Central memory CD8-positive, alpha-beta T cell (primary cell): ENCODE measurements around the gene FGGY.
"Not testable (repeated sequence)": the region's sequence is repeated elsewhere in the genome, so short reads cannot be mapped to it uniquely, and the experiment has no call there.

Experiments used
- ATAC-seq: fragments of 150-1000 bp; cut with Tn5 transposase; replicated peaks from 2 replicates; pipeline ENCODE4 v1.10.0; 2022; ENCODE audit warnings: mild to moderate bottlenecking, moderate FRiP score, moderate number of reproducible peaks; ENCODE audit not compliant: poor library complexity, severe bottlenecking; ENCODE audit errors: extremely low read depth
- DNase-seq, 2 donors: peaks; one replicate each; pipeline ENCODE4 v3.0.0; 2021; ENCODE audit warnings: low spot score in 2 of 2
- H3K27ac Mint-ChIP-seq: one replicate; pipeline ENCODE4 v1.8.0; 2022; ENCODE audit warnings: low read depth, mild to moderate bottlenecking, moderate library complexity, mixed read lengths
- H3K27me3 Mint-ChIP-seq: one replicate; pipeline ENCODE4 v1.8.0; 2022; ENCODE audit warnings: mixed read lengths
- H3K36me3 Mint-ChIP-seq: one replicate; pipeline ENCODE4 v1.8.0; 2022; ENCODE audit warnings: mild to moderate bottlenecking, moderate library complexity, mixed read lengths; ENCODE audit not compliant: insufficient read depth
- H3K4me1 Mint-ChIP-seq: one replicate; pipeline ENCODE4 v1.8.0; 2022; ENCODE audit warnings: mixed read lengths
- H3K4me3 Mint-ChIP-seq: one replicate; pipeline ENCODE4 v1.8.0; 2022; ENCODE audit warnings: mild to moderate bottlenecking, moderate library complexity, mixed read lengths
- H3K9me3 Mint-ChIP-seq: one replicate; pipeline ENCODE4 v1.8.0; 2022; ENCODE audit warnings: mixed read lengths

The FGGY gene

DNA sequence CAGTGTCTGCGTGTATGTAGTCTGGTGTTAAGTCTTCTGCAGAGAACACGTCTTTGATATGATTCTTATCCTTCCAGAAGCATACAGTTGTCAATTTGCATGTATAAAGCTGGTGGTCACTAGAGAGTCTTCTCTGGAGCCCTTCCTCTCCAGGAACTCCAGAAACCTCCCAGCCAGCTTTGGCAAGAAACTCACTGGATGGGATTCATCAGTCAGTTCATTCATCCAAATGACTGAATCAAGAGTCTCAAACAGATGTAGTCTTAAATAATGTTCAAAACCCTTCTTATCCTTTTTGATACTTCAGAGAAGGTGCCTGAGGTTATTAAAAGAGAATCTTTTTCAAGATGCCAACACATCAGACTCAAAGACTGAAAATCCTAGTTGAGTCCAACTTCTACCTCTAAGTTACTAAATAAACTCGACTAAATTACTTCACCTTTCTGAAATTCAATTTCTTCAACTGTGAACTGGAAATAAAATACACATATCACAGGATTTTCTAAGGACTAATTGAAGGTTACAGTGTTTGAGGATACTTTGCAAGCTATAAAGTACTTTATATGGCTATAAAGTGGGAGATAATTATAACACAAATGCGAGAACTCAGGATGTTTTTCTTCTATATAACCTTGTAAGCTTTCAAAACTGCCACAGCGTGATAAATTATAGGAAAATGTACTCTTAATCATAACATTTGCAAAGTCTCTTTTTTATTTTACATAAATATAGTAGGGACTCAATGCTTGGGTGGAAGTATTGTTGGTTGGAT lies 252.4 kb downstream of the FGGY start:
- DNase-seq = no peak
- no peak for ATAC-seq
- Mint-ChIP-seq H3K4me1 (peaks cover 8% of the 10 kb centered on the region), H3K36me3 (no peaks in the 10 kb centered on the region), H3K9me3 (no peaks in the 10 kb centered on the region), H3K4me3 (no peak overlapping the region), H3K27ac (no peak overlapping the region), H3K27me3 (no peaks in the 10 kb centered on the region)

DNA sequence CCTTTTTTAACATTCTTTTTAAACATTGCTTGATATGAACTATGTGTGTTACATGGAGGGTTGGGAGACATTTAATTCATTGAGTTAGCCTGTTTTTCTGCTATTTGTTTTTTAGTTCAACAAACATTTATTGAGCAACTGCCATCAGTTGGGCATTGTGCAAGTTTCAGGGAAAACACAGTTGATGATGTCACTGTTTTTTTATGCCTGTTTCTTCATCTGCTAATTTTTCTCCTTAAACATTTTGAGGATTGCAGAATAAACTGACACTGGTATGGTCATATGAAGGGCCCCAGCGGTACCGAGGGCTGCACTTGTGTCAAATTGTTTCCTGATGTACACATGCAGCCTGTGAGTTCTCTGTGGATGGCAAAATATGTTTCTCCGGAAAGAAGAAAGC lies 253.0 kb downstream of the FGGY start:
- no peaks in the 10 kb centered on the region for H3K27me3 Mint-ChIP-seq
- H3K4me1 Mint-ChIP-seq = peaks cover 2% of the 10 kb centered on the region
- H3K4me3 Mint-ChIP-seq = no peak overlapping the region
- no peak overlapping the region for H3K27ac Mint-ChIP-seq
- H3K9me3 Mint-ChIP-seq = no peaks in the 10 kb centered on the region
- H3K36me3 Mint-ChIP-seq = peaks cover 2% of the 10 kb centered on the region
- DNase-seq (no peak), ATAC-seq (no peak)

DNA sequence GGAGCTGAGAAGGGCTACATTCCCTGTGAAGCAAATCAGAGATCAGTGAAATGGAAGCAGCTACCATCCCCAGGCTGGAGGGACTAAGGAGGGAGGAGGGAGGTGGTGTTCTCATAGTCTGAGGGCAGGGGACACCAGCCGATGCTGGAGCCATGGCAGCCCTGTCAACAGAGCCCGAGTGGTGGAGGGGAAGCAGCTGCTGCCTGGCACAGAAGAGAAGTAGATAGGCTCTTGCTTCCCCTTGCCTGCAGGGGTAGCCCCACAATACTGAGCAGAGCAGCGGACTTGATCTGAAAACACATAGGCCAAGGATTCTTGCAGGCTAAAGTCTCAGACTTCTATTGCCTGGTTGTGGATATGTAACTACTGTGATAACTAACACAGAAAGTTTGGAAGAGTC lies 255.1 kb downstream of the FGGY start:
- Mint-ChIP-seq H3K4me1 (no peaks in the 10 kb centered on the region), H3K27ac (no peak overlapping the region), H3K9me3 (no peaks in the 10 kb centered on the region), H3K27me3 (no peaks in the 10 kb centered on the region), H3K36me3 (peaks cover 2% of the 10 kb centered on the region), H3K4me3 (no peak overlapping the region)
- DNase-seq (no peak), ATAC-seq (no peak)

DNA sequence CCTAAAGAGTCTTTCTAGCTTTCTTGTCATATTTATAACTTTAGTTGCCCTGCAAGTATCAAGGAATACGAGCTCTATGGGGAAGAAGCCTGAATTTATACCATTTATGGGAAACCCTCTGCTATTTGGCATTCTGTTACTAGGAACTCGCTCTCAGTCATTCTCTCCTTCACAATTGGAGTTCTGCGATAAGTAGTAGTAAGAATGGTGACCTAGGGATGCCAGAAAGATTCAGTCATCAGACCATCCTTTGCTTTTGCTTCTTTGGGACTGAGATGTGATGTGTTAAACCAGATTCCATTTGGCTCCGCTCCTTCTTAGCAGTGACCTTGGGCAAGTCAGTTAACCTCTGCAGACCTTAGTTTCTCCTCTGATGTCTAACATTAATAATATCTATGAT lies 256.5 kb downstream of the FGGY start:
- no peak overlapping the region for H3K27ac Mint-ChIP-seq
- H3K9me3 Mint-ChIP-seq = peaks cover 4% of the 10 kb centered on the region
- no peak for DNase-seq
- H3K27me3 Mint-ChIP-seq = no peaks in the 10 kb centered on the region
- H3K4me3 Mint-ChIP-seq = no peak overlapping the region
- no peak for ATAC-seq
- no peaks in the 10 kb centered on the region for H3K4me1 Mint-ChIP-seq
- H3K36me3 Mint-ChIP-seq = peaks cover 2% of the 10 kb centered on the region

DNA sequence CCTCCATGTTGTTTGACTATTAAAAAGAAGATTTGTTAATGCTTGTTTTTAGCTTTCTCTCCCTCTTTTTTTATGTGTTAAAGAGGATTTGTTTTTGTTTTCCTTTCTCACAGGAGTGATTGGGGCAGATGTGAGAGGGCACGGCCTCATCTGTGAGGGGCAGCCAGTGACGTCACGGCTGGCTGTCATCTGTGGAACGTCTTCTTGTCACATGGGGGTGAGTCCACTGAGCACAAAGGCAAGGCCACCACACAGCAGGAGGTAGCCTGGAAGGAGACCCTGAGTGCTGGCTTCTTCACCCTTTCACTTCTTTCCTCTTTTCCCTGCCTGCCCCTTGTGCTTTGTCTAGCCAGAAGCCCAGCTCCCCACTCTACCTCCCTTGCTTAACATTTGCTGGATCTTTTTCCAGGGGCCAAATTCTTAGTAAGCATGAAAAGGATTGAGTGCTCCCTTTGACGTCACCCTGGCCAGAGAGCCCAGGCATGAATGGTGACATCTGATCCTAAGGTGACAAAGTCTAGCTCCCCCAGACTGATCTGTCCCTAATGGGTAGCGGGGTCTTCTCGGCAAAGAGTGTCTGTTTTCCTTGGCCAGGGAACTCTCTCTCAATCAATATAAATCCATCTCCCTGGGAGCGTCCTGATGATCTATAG lies 257.2 kb downstream of the FGGY start:
- DNase-seq = no peak
- Mint-ChIP-seq H3K36me3 (peaks cover 2% of the 10 kb centered on the region), H3K4me1 (no peaks in the 10 kb centered on the region), H3K4me3 (no peak overlapping the region), H3K9me3 (peaks cover 5% of the 10 kb centered on the region), H3K27me3 (no peaks in the 10 kb centered on the region), H3K27ac (no peak overlapping the region)
- no peak for ATAC-seq

DNA sequence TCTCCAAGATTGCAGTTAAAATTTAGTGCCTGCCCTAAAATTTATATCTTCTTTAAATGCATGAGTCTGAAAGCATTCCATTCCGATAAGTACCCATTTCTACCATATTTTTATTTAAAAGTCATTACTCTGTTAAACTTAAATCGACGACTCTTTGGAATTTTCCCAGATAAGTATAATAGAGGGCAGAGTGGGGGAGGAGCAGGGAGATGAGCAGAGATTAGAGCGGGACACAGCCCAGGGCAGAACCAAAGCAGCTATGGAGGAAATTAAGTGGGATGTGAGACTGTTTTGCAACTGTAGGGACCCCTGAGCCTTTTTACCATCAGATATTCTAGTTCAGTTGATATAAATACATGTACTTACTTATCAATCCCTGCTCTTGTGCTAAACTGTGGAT lies 257.9 kb downstream of the FGGY start:
- no peak overlapping the region for H3K27ac Mint-ChIP-seq
- no peak for DNase-seq
- no peaks in the 10 kb centered on the region for H3K4me1 Mint-ChIP-seq
- peaks cover 2% of the 10 kb centered on the region for H3K36me3 Mint-ChIP-seq
- no peak overlapping the region for H3K4me3 Mint-ChIP-seq
- no peaks in the 10 kb centered on the region for H3K27me3 Mint-ChIP-seq
- ATAC-seq = no peak
- peaks cover 5% of the 10 kb centered on the region for H3K9me3 Mint-ChIP-seq

DNA sequence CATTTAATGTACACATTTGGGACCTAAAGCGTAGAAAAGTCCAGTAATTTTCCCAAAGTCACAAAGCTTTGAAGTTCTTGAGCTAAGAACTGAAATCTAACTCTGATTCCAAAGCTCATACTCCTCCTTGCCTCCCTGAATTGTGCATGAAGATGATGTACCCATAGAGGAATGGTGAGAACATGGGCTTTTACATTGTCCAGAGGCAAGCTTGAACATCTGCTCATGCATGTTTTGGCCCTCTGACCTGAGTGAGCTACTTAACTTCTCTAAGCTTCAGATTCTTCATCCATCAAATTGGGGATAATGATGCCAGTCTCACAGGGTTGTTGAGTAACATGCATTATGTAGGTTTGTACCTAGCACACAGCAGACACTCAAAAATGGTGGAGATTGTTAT lies 259.5 kb downstream of the FGGY start:
- Mint-ChIP-seq H3K27ac (no peak overlapping the region), H3K4me3 (no peak overlapping the region), H3K4me1 (peaks cover 11% of the 10 kb centered on the region), H3K27me3 (no peaks in the 10 kb centered on the region), H3K36me3 (peaks cover 2% of the 10 kb centered on the region), H3K9me3 (peaks cover 5% of the 10 kb centered on the region)
- DNase-seq = no peak
- ATAC-seq = no peak

DNA sequence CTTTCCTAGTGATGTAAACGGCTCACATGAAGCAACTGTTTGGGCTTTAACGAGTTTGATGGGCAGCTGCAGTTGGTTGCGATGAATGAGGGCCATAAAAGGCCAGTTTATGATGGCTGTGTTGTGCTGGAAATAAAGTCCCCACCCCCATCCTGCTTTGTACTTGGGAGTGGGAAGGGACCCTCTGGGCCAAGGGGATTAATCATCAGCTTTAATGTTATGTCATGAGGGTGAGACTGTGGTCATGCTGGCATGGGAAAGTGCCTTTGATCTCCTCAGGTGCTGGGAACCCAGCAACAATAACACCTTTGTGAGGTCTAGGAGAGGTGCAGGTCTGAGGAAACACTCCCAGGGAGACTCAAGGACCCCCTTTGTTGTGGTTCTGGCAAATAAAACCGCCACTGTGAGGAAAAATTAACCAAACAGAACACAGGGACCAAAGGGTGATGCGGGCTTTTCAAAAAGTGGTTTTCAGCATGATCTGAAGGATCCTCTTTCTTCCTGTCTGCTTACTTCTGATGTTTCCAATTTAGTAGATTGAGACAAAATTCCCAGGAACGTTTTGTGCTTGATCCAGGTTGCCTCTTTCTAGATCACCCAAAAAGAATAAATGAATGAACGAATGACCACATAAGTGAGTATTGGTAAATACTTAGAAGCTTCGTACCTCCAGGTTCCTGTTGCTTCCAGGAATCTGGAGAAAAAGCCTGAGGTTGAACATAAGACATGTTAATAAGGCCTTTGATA lies 260.1 kb downstream of the FGGY start:
- no peaks in the 10 kb centered on the region for H3K27me3 Mint-ChIP-seq
- no peak for DNase-seq
- peaks cover 11% of the 10 kb centered on the region for H3K4me1 Mint-ChIP-seq
- no peak overlapping the region for H3K4me3 Mint-ChIP-seq
- H3K9me3 Mint-ChIP-seq = peaks cover 5% of the 10 kb centered on the region
- H3K36me3 Mint-ChIP-seq = peaks cover 2% of the 10 kb centered on the region
- no peak overlapping the region for H3K27ac Mint-ChIP-seq
- no peak for ATAC-seq

DNA sequence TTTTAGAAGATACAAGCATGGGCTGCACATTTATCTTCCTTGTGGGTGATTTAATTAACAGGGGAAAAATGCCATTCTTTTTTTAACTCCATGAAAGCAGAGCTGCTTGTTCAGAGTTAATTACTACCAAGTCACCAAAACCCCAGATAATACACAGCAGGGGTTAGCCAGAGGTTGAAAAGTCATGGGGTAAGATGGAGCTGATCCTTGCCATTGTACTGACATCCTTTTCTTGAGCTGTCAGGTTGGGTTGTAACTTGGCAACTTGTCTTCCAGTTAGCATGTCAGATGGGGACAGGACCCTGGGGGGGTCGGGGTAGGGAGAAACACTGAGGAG lies 260.6 kb downstream of the FGGY start:
- Mint-ChIP-seq H3K9me3 (peaks cover 5% of the 10 kb centered on the region), H3K27me3 (no peaks in the 10 kb centered on the region), H3K36me3 (peaks cover 2% of the 10 kb centered on the region), H3K4me3 (no peak overlapping the region), H3K27ac (no peak overlapping the region), H3K4me1 (peaks cover 11% of the 10 kb centered on the region)
- DNase-seq (no peak), ATAC-seq (no peak)

DNA sequence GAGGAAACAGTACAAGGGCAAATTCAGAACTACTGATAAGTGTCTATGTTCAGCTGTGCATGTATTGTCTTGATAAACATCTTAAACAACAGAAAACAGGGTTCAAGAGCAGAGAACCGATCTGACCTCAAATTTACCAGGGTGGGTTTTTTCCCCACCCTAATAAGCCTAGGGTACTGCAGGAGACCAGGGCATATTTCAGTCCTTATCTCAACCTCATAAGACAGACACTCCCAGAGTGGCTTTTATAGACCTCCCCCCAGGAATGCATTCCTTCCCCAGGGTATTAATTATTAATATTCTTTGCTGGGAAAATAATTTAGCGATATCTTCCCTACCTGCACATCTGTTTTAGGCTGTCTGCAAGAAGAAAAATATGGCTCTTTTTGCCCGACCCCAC lies 261.7 kb downstream of the FGGY start:
- not testable (repeated sequence) for ATAC-seq, H3K27me3 Mint-ChIP-seq, DNase-seq, H3K36me3 Mint-ChIP-seq, H3K27ac Mint-ChIP-seq, H3K4me3 Mint-ChIP-seq, H3K9me3 Mint-ChIP-seq
- H3K4me1 Mint-ChIP-seq = peaks cover 11% of the 10 kb centered on the region

DNA sequence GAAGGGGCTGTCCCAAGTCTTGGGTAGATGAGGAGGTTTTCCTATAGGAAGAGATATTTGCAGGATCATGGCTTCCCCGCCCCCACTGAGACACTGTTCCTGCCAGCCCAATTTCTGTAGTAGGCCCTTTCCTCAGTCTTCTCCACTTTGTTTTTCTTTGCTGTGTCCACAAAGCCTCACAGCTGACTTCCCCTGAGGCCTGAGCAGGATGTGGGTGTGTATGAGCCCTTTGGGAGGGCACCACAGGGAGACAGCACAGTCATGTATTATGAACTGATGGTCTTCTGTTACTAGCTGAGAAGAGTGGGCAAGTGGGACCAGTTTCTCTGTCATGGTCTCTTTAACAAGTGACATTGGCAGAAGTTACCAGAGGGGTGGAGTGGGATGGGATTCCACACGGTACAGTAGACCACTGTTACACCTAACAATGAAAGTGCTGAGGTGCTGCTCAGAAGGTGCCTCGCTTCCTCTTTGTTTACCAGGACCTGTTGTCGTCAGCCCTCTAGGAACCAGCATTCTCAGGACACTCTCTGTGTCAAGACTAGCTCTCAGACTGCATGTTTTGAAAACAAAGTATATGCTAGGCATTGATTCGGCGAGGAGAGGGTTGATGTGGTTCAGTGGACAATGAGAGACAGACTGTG lies 264.0 kb downstream of the FGGY start:
- ATAC-seq (no peak), DNase-seq (no peak)
- H3K4me1 Mint-ChIP-seq = peaks cover 11% of the 10 kb centered on the region
- no peak overlapping the region for H3K4me3 Mint-ChIP-seq
- peaks cover 5% of the 10 kb centered on the region for H3K9me3 Mint-ChIP-seq
- H3K36me3 Mint-ChIP-seq = no peaks in the 10 kb centered on the region
- no peak overlapping the region for H3K27ac Mint-ChIP-seq
- no peaks in the 10 kb centered on the region for H3K27me3 Mint-ChIP-seq

DNA sequence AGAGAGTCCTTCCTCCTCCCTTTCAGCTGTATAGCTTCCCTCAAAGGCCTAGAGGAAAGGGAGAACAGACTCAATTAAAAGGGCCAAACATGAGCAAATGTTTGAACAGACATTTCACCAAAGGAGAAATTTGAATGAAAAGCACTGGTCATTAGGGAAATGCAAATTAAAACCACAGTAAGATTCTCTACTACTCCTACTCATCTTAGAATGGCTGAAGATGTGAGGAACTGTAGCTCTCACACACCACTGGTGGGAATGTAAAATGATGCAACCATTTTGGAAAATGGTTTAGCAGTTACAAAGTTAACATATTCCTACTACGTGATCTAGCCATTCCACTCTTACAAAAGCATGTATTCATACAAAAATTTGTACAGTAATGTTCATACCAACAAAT lies 264.9 kb downstream of the FGGY start:
- peaks cover 5% of the 10 kb centered on the region for H3K9me3 Mint-ChIP-seq
- H3K4me3 Mint-ChIP-seq = no peak overlapping the region
- H3K27ac Mint-ChIP-seq = no peak overlapping the region
- no peaks in the 10 kb centered on the region for H3K27me3 Mint-ChIP-seq
- DNase-seq (no peak), ATAC-seq (no peak)
- no peaks in the 10 kb centered on the region for H3K36me3 Mint-ChIP-seq
- H3K4me1 Mint-ChIP-seq = peaks cover 11% of the 10 kb centered on the region
